Measurements from ENCODE around the gene DGKD.

- TF ChIP-seq POLR2A (IDR thresholded peaks at IDR 0.05; ENCODE audit: low read depth, low read length) (no peak), POLR2AphosphoS5 (IDR thresholded peaks at IDR 0.05; ENCODE audit: low read depth, low read length) (no peak), TAF1 (IDR thresholded peaks at IDR 0.05; ENCODE audit: low read depth, low read length) (no peak), PAX5 (IDR thresholded peaks at IDR 0.05; ENCODE audit: insufficient read depth, low read length, severe bottlenecking) (no peak), SPI1 (IDR thresholded peaks at IDR 0.05; ENCODE audit: low read depth, low read length) (no peak), POU2F2 (IDR thresholded peaks at IDR 0.05; ENCODE audit: low read depth, low read length) (no peak)
These were observed 29.7 kb downstream of the DGKD start for GRCh38 chr2:233384015-233384414.

Data from GM12891 (cell line).